ENCODE measurements around the gene KRTAP10-5. TPM values are rescaled to one million over a fixed set of nuclear protein-coding genes. Genes with fewer than 3 reads are reported as not detected.

KRTAP10-5 gene
- total and polyA plus RNA-seq, 9 of the 15 experiments (the other 6 are each of a cell fraction or from before 2014, with no cell fraction given), result not detected

GRCh38 chr21:44592446-44593311 is 12.3 kb upstream of the KRTAP10-5 start, which contains the start of gene KRTAP10-6:
Gene KRTAP10-6, minus strand, starts transcription at chr21:44592505. Its CDS starts 21 bp downstream, at chr21:44592484.
- ChIA-PET POLR2A (interaction anchor here (1.2 kb wide), 1 partner anchor 19 kb away, joined by 5 read pairs; the partner anchor contains the start of gene KRTAP10-4), CTCF (ENCODE audit: low intra/inter-chr PET ratio) (no interaction called here)
- DNase-seq (ENCODE audit: extremely low read depth in 1 of 4, low spot score in 3 of 4), result no peak
- H3K9me1 ChIP-seq (ENCODE audit: control insufficient read depth, insufficient read depth, low read length), result no peaks in the 10 kb centered on the region
- peaks cover 24 to 37% of the 10 kb centered on the region in 2 experiments for H3K4me1 ChIP-seq (replicated peaks in 1 of 2; ENCODE audit: control insufficient read depth in 2 of 2, insufficient read depth in 2 of 2, low read length in 2 of 2)
- peak within 1 kb of the TSS; percentile 62; the same call in 2 of the 3 replicates for H3K27ac ChIP-seq (ENCODE audit: extremely low read depth, low read depth, low read length)
- H3K79me2 ChIP-seq (ENCODE audit: control insufficient read depth, insufficient read depth, low read length), result no peaks in the 10 kb centered on the region
- in situ Hi-C loops (cut with MboI), result no loop called here
- H3K9me3 ChIP-seq (replicated peaks; ENCODE audit: control insufficient read depth, insufficient read depth, low read depth, low read length), result no peaks in the 10 kb centered on the region; the same call in 1 of the 2 replicates
- no TSS peak for BruUV-seq (replicated peaks)
- H2AFZ ChIP-seq (ENCODE audit: low read depth, low read length), result peak within 1 kb of the TSS; percentile 81
- FAIRE-seq, result no peak
- intact Hi-C loops (cut with micrococcal nuclease), result no loop called here
- peak within 1 kb of the TSS; percentile 12 to 13; a peak in 2 of 4 replicates for H3K9ac ChIP-seq (ENCODE audit: insufficient read depth in 1 of 2, low read depth in 2 of 2, low read length in 2 of 2)
- no peak for ATAC-seq
- H4K20me1 ChIP-seq (replicated peaks; ENCODE audit: control insufficient read depth, insufficient read depth, low read length), result no peaks in the 10 kb centered on the region
- peak within 1 kb of the TSS; percentile 79; the same call in 1 of the 2 replicates for H3K4me2 ChIP-seq (ENCODE audit: insufficient read depth, low read length)
- WGBS (ENCODE audit: insufficient coverage, low coverage, missing lambda C conversion rate), result 28% methylated on average over 32 of the region's 33 CpGs
- no peak within 1 kb of the TSS for H3K4me3 ChIP-seq
- peaks cover 0 to 15% of the 10 kb centered on the region in 2 experiments; a peak in 2 of 5 replicates for H3K27me3 ChIP-seq (ENCODE audit: control insufficient read depth in 2 of 2, insufficient read depth in 2 of 2, low read length in 2 of 2)
- H3K36me3 ChIP-seq (ENCODE audit: control insufficient read depth, insufficient read depth, low read length), result no peaks in the 10 kb centered on the region
- TF ChIP-seq MYC (IDR thresholded peaks at IDR 0.05; ENCODE audit: low read depth, low read length) (no peak), MYC (CRISPR knock-in tag; IDR thresholded peaks at IDR 0.05; ENCODE audit: borderline replicate concordance, low read depth) (no peak), ZNF41 (CRISPR knock-in tag; conservative IDR thresholded peaks at IDR 0.05) (no peak), EP400 (IDR thresholded peaks at IDR 0.05) (no peak), RBFOX2 (IDR thresholded peaks at IDR 0.05; ENCODE audit: low read depth, low read length) (0 out of 2 replicates have a peak, but pooled peaks have one; percentile 5), NR4A1 (CRISPR knock-in tag; IDR thresholded peaks at IDR 0.05) (no peak), NR4A1 (tag; IDR thresholded peaks at IDR 0.05) (peak; percentile 25; the same call in 1 of the 2 replicates), ZBTB1 (CRISPR knock-in tag; IDR thresholded peaks at IDR 0.05; ENCODE audit: borderline replicate concordance, low read depth) (no peak), TAF9B (IDR thresholded peaks at IDR 0.05; ENCODE audit: partially characterized antibody) (no peak), HMG20A (CRISPR knock-in tag; conservative IDR thresholded peaks at IDR 0.05) (no peak), ELF1 (tag; IDR thresholded peaks at IDR 0.05) (0 out of 2 replicates have a peak, but pooled peaks have one; percentile 37), NR2C1 (IDR thresholded peaks at IDR 0.05) (no peak), NR2C1 (tag; IDR thresholded peaks at IDR 0.05) (0 out of 2 replicates have a peak, but pooled peaks have one; percentile 9), MLLT1 (IDR thresholded peaks at IDR 0.05) (no peak), ZNF785 (CRISPR knock-in tag; IDR thresholded peaks at IDR 0.05) (no peak), SIX5 (IDR thresholded peaks at IDR 0.05; ENCODE audit: borderline replicate concordance in 1 of 2, insufficient read depth in 1 of 2, low read depth in 1 of 2, low read length in 2 of 2) (no peak), SP2 (IDR thresholded peaks at IDR 0.05; ENCODE audit: extremely low read depth, low read depth, low read length, poor library complexity, severe bottlenecking) (no peak), E2F4 (CRISPR knock-in tag; IDR thresholded peaks at IDR 0.05; ENCODE audit: low read depth) (no peak), MEIS2 (IDR thresholded peaks at IDR 0.05; ENCODE audit: partially characterized antibody) (peak; percentile 4), HOXB6 (CRISPR knock-in tag; IDR thresholded peaks at IDR 0.05; ENCODE audit: borderline replicate concordance) (no peak)
